ENCODE data around the gene ABI2. TPM values are rescaled to one million over a fixed set of nuclear protein-coding genes. Genes with fewer than 3 reads are reported as not detected.

The ABI2 gene
- total RNA-seq, 1 experiment from 2014 or later = 50.7 TPM

DNA sequence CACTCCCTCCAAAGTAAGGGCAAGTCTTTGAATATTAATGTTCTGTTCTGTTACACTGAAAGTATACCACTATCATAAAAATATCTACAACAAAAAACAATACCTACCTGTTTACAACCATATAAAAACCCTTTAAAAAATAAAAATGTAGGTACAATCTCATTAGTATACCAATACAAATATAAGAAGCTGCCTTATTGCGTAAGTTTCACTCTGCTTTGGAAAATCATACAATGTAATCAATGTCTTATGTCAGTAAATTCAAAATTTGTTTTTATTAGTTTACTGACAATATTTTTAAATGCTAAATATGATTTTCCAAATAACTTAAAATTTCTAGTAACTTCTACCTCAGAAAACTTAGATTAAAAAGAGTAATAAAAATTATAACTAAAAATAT, 134.1 kb downstream of the ABI2 start:
- ChIA-PET CTCF (no interaction called here), POLR2A (ENCODE audit: unreplicated experiment) (no interaction called here)
- Histone ChIP-seq H3K9me3 (ENCODE audit: low read length) (no peaks in the 10 kb centered on the region), H3K4me2 (ENCODE audit: low read length) (no peak overlapping the region), H3K79me2 (ENCODE audit: low read length) (no peaks in the 10 kb centered on the region), H3K27me3 (ENCODE audit: low read length) (no peaks in the 10 kb centered on the region), H3K9ac (ENCODE audit: low read length) (no peak overlapping the region), H3K9me2 (replicated peaks; ENCODE audit: low read length) (no peaks in the 10 kb centered on the region), H3K36me3 (ENCODE audit: low read depth, low read length) (no peaks in the 10 kb centered on the region), H3K4me1 (ENCODE audit: insufficient read depth, low read length) (no peaks in the 10 kb centered on the region), H3F3A (ENCODE audit: low read length, unreplicated experiment) (no peaks in the 10 kb centered on the region), H3K4me3 (ENCODE audit: low read length) (no peak overlapping the region), H4K20me1 (ENCODE audit: low read length) (no peaks in the 10 kb centered on the region), H2AFZ (ENCODE audit: low read length) (no peak overlapping the region), H3K27ac (ENCODE audit: low read length) (no peak overlapping the region)
- TF ChIP-seq EZH2 (IDR thresholded peaks at IDR 0.05; ENCODE audit: low read length, unreplicated experiment) (no peak), EZH2phosphoT487 (IDR thresholded peaks at IDR 0.05; ENCODE audit: borderline replicate concordance, low read length) (no peak)
- TF ChIP-seq, protein P1, sequence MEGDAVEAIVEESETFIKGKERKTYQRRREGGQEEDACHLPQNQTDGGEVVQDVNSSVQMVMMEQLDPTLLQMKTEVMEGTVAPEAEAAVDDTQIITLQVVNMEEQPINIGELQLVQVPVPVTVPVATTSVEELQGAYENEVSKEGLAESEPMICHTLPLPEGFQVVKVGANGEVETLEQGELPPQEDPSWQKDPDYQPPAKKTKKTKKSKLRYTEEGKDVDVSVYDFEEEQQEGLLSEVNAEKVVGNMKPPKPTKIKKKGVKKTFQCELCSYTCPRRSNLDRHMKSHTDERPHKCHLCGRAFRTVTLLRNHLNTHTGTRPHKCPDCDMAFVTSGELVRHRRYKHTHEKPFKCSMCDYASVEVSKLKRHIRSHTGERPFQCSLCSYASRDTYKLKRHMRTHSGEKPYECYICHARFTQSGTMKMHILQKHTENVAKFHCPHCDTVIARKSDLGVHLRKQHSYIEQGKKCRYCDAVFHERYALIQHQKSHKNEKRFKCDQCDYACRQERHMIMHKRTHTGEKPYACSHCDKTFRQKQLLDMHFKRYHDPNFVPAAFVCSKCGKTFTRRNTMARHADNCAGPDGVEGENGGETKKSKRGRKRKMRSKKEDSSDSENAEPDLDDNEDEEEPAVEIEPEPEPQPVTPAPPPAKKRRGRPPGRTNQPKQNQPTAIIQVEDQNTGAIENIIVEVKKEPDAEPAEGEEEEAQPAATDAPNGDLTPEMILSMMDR (conservative IDR thresholded peaks at IDR 0.05; ENCODE audit: low read depth, low read length) = no peak
- no peak for DNase-seq
- no peak for ATAC-seq
- intact Hi-C loops (cut with micrococcal nuclease) = no loop called here
- no TSS peak for BruUV-seq (replicated peaks)

DNA sequence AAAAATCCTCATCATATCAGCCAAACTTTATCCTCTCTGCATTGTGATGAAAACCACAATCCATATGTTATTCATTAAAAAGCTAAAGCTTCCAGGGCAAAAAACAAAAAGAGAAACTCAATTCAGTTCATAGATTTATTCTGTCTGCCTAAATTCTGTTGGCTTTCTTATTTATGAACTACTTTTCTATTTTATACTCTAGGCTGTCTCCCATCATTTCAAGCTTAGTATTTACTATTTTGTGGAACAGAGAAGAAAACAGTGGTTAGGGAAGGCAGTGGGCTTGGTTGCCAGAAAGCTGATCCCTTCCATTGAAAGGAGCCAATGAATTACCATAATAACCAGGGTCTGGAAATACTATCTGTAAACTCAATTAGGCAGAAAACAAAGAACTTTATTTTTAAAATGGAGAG, 135.1 kb downstream of the ABI2 start:
- H3K36me3 ChIP-seq (ENCODE audit: low read depth, low read length) = no peaks in the 10 kb centered on the region
- no peak overlapping the region for H3K4me2 ChIP-seq (ENCODE audit: low read length)
- ATAC-seq (no peak), DNase-seq (no peak)
- BruUV-seq (replicated peaks) = no TSS peak
- no peaks in the 10 kb centered on the region for H3K4me1 ChIP-seq (ENCODE audit: insufficient read depth, low read length)
- no peaks in the 10 kb centered on the region for H3K27me3 ChIP-seq (ENCODE audit: low read length)
- H2AFZ ChIP-seq (ENCODE audit: low read length) = no peak overlapping the region
- POLR2A ChIA-PET (ENCODE audit: unreplicated experiment) = no interaction called here
- H3K9me2 ChIP-seq (replicated peaks; ENCODE audit: low read length) = no peaks in the 10 kb centered on the region
- no peaks in the 10 kb centered on the region for H3K9me3 ChIP-seq (ENCODE audit: low read length)
- no peak overlapping the region for H3K27ac ChIP-seq (ENCODE audit: low read length)
- H3F3A ChIP-seq (ENCODE audit: low read length, unreplicated experiment) = no peaks in the 10 kb centered on the region
- H3K4me3 ChIP-seq (ENCODE audit: low read length) = no peak overlapping the region
- no peaks in the 10 kb centered on the region for H4K20me1 ChIP-seq (ENCODE audit: low read length)
- no peak overlapping the region for H3K9ac ChIP-seq (ENCODE audit: low read length)
- intact Hi-C loops (cut with micrococcal nuclease) = no loop called here
- CTCF ChIA-PET = no interaction called here
- TF ChIP-seq, protein P1 (conservative IDR thresholded peaks at IDR 0.05; ENCODE audit: low read depth, low read length) = no peak
- TF ChIP-seq EZH2phosphoT487 (IDR thresholded peaks at IDR 0.05; ENCODE audit: borderline replicate concordance, low read length) (no peak), EZH2 (IDR thresholded peaks at IDR 0.05; ENCODE audit: low read length, unreplicated experiment) (no peak)
- no peaks in the 10 kb centered on the region for H3K79me2 ChIP-seq (ENCODE audit: low read length)

DNA sequence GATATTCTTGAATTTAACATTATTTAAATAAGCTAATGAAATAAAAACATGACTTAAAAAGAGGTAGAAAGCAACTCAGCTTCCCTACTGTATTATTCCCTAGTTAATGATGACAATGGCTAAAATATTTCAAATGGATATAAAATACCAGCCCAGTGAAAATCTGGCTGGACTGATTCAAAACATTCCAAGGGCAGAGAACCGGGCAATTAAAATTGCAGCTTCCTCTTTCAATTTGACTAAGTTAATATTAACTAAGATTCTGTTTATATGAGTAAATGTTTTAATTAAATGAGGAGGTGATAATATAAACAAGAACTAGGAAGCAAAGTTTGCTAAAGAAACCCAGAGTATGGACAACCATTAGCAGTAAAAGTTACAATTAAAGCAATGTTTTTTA, 141.4 kb downstream of the ABI2 start:
- POLR2A ChIA-PET (ENCODE audit: unreplicated experiment) = no interaction called here
- DNase-seq (no peak), ATAC-seq (no peak)
- H3K4me2 ChIP-seq (ENCODE audit: low read length) = no peak overlapping the region
- no peaks in the 10 kb centered on the region for H3K9me2 ChIP-seq (replicated peaks; ENCODE audit: low read length)
- H3K27ac ChIP-seq (ENCODE audit: low read length) = no peak overlapping the region
- H3K4me1 ChIP-seq (ENCODE audit: insufficient read depth, low read length) = no peaks in the 10 kb centered on the region
- H3K36me3 ChIP-seq (ENCODE audit: low read depth, low read length) = no peaks in the 10 kb centered on the region
- H4K20me1 ChIP-seq (ENCODE audit: low read length) = no peaks in the 10 kb centered on the region
- no peak overlapping the region for H2AFZ ChIP-seq (ENCODE audit: low read length)
- CTCF ChIA-PET = no interaction called here
- no TSS peak for BruUV-seq (replicated peaks)
- intact Hi-C loops (cut with micrococcal nuclease) = no loop called here
- H3K79me2 ChIP-seq (ENCODE audit: low read length) = no peaks in the 10 kb centered on the region
- H3K9me3 ChIP-seq (ENCODE audit: low read length) = no peaks in the 10 kb centered on the region
- no peaks in the 10 kb centered on the region for H3F3A ChIP-seq (ENCODE audit: low read length, unreplicated experiment)
- H3K27me3 ChIP-seq (ENCODE audit: low read length) = no peaks in the 10 kb centered on the region
- no peak overlapping the region for H3K4me3 ChIP-seq (ENCODE audit: low read length)
- TF ChIP-seq EZH2phosphoT487 (IDR thresholded peaks at IDR 0.05; ENCODE audit: borderline replicate concordance, low read length) = no peak
- TF ChIP-seq, protein P1 (conservative IDR thresholded peaks at IDR 0.05; ENCODE audit: low read depth, low read length) = no peak
- no peak for TF ChIP-seq EZH2 (IDR thresholded peaks at IDR 0.05; ENCODE audit: low read length, unreplicated experiment)
- no peak overlapping the region for H3K9ac ChIP-seq (ENCODE audit: low read length)

Measured in PC-3 (cell line).